Gastroesophageal sphincter (tissue), 3 donors: ENCODE results near the gene NOS1.

Source experiments
- CTCF ChIP-seq, 4 experiments: fragments of 200-600 bp in 2 of 4; fragments of 450-650 bp in 2 of 4; sonication (generic) in 1 of 4; IDR thresholded peaks; one replicate each; pipeline ENCODE4 v1.5.1; 2017 to 2019; ENCODE audit warnings: antibody characterized with exemption in 4 of 4, mild to moderate bottlenecking in 2 of 4, moderate library complexity in 2 of 4
- POLR2AphosphoS5 ChIP-seq: sonication (generic); formaldehyde crosslinking; IDR thresholded peaks from one replicate; pipeline ENCODE4 v1.6.1; 2017; ENCODE audit warnings: antibody characterized with exemption

- TF ChIP-seq POLR2AphosphoS5, result no peak
- no peak for TF ChIP-seq CTCF (IDR thresholded peaks at IDR 0.05)
Observed at GRCh38 chr12:117329756-117330155, 31.7 kb downstream of the NOS1 start.
